ENCODE data around the gene NEUROG1. TPM values are rescaled to one million over a fixed set of nuclear protein-coding genes. Genes with fewer than 3 reads are reported as not detected.
A peak's percentile ranks its signal among the peaks of the same experiment; 100 is the strongest.

NEUROG1 gene
- total and polyA plus RNA-seq, 10 of the 15 experiments (the other 5 are each of a cell fraction or from before 2014, with no cell fraction given): not detected

- Histone ChIP-seq H3K4me2 (ENCODE audit: control insufficient read depth, insufficient read depth) (no peak overlapping the region), H3K27ac (ENCODE audit: control insufficient read depth, insufficient read depth) (no peak overlapping the region), H3K27me3 (replicated peaks in 1 of 2; ENCODE audit: control insufficient read depth in 2 of 2, insufficient read depth in 2 of 2, low read length in 1 of 2) (no peaks in the 10 kb centered on the region), H3K9me3 (replicated peaks; ENCODE audit: control insufficient read depth, insufficient read depth, low read length) (no peaks in the 10 kb centered on the region), H4K20me1 (ENCODE audit: control insufficient read depth, insufficient read depth) (no peaks in the 10 kb centered on the region), H3K4me3 (no peak overlapping the region), H3K4me1 (ENCODE audit: control insufficient read depth, insufficient read depth, low read length) (no peaks in the 10 kb centered on the region; the same call in 1 of the 2 replicates), H3K9ac (ENCODE audit: control insufficient read depth, insufficient read depth, low read length) (no peak overlapping the region), H3K79me2 (ENCODE audit: control insufficient read depth, insufficient read depth, low read length) (no peaks in the 10 kb centered on the region), H2AFZ (ENCODE audit: control insufficient read depth, low read depth, low read length) (no peak overlapping the region), H3K36me3 (ENCODE audit: control insufficient read depth in 2 of 2, insufficient read depth in 2 of 2, low read length in 1 of 2) (no peaks in the 10 kb centered on the region)
- RAD21 ChIA-PET (ENCODE audit: unreplicated experiment): no interaction called here
- TF ChIP-seq ATF3 (IDR thresholded peaks at IDR 0.05; ENCODE audit: borderline replicate concordance, extremely low read depth, low read depth, low read length) (no peak), NR2F1 (conservative IDR thresholded peaks at IDR 0.05) (no peak), CTCF (IDR thresholded peaks at IDR 0.05 in 2 of 3, conservative IDR thresholded peaks at IDR 0.05 in 1 of 3; ENCODE audit: control insufficient read depth in 2 of 3, extremely low read depth in 1 of 3, insufficient read depth in 1 of 3, low read depth in 3 of 3, low read length in 3 of 3) (peak; percentile 33 to 56 (median 39); a peak in 5 of 6 replicates), SMC3 (IDR thresholded peaks at IDR 0.05; ENCODE audit: borderline replicate concordance, low read length) (peak; percentile 12; the same call in 1 of the 2 replicates)
- in situ Hi-C loops (cut with MboI) (no loop called here), intact Hi-C loops (cut with micrococcal nuclease; ENCODE audit: unreplicated experiment) (no loop called here)
- 8% methylated on average over 10 of the region's 10 CpGs for WGBS (ENCODE audit: insufficient coverage, insufficient replicate concordance, low lambda C conversion rate, missing lambda C conversion rate)
- POLR2A ChIA-PET: interaction anchor here (0.7 kb wide), 1 partner anchor 286 kb away, joined by 3 read pairs; no protein-coding TSS in a partner anchor
- BruUV-seq (replicated peaks): no TSS peak
- CTCF ChIA-PET: interaction anchor here (0.5 to 6.6 kb wide), 8 partner anchors 9 to 1490 kb away, joined by 3 to 68 read pairs (median 9); no protein-coding TSS in a partner anchor
- DNase-seq (ENCODE audit: low read depth, low spot score): no peak
- FAIRE-seq: no peak
- ATAC-seq: peak; percentile 68
- SMC1A ChIA-PET (ENCODE audit: uncharacterized antibody, unreplicated experiment): no interaction called here
Measured at GRCh38 chr5:135569755-135570452, 34.1 kb upstream of the NEUROG1 start.

All from GM12878 (cell line).